H1 (cell line): ENCODE results near the gene SSTR3. TPM values are rescaled to one million over a fixed set of nuclear protein-coding genes. Genes with fewer than 3 reads are reported as not detected.

Experiments
- CTCF ChIA-PET: fragments of 300-600 bp; sonication (Branson Sonifier 250); formaldehyde crosslinking; loops from one replicate; lab custom pipeline; 2021; ENCODE audit not compliant: partially characterized antibody; lab: Charles Lee
- POLR2A ChIA-PET: fragments of 300-600 bp; sonication (Branson Sonifier 250); formaldehyde crosslinking; loops from one replicate; lab custom pipeline; 2021; ENCODE audit warnings: inconsistent platforms; ENCODE audit not compliant: partially characterized antibody; lab: Charles Lee
- DNase-seq, 2 experiments: peaks; one replicate each; pipeline versions ENCODE4 v3.0.0 to v3.0.0-alpha.2; 2010 to 2022; ENCODE audit warnings: low spot score in 2 of 2, low read depth in 1 of 2, mixed read lengths in 1 of 2
- FAIRE-seq: peaks from 2 replicates; lab custom pipeline; 2011; peaks lifted over from hg19 to GRCh38; lab: Jason Lieb, UNC
- H2AFZ ChIP-seq: 2 replicates; pipeline ENCODE4 v1.8.1; 2012; ENCODE audit warnings: low read length, inconsistent platforms
- H2AK5ac ChIP-seq: 2 replicates; pipeline ENCODE4 v1.6.1; 2013; ENCODE audit warnings: low read depth, low read length
- H2BK120ac ChIP-seq: replicated peaks from 2 replicates; pipeline ENCODE3; 2013; ENCODE audit warnings: low read depth, low read length, inconsistent platforms
- H2BK12ac ChIP-seq: 2 replicates; pipeline ENCODE4 v1.6.1; 2013; ENCODE audit warnings: low read depth, low read length
- H2BK15ac ChIP-seq: 2 replicates; pipeline ENCODE4 v1.6.1; 2013; ENCODE audit warnings: low read length
- H2BK20ac ChIP-seq: 2 replicates; pipeline ENCODE4 v1.6.1; 2013; ENCODE audit warnings: low read length
- H2BK5ac ChIP-seq: 2 replicates; pipeline ENCODE4 v1.6.1; 2013; ENCODE audit warnings: low read depth, low read length
- H3K14ac ChIP-seq: 2 replicates; pipeline ENCODE4 v1.6.1; 2013; ENCODE audit warnings: inconsistent platforms; ENCODE audit not compliant: insufficient read length
- H3K18ac ChIP-seq: 2 replicates; pipeline ENCODE4 v1.6.1; 2013; ENCODE audit warnings: low read length; ENCODE audit errors: extremely low read depth
- H3K23ac ChIP-seq: 2 replicates; pipeline ENCODE4 v1.6.1; 2013; ENCODE audit warnings: inconsistent platforms; ENCODE audit not compliant: insufficient read length
- H3K23me2 ChIP-seq: 2 replicates; pipeline ENCODE4 v1.6.1; 2013; ENCODE audit warnings: low read depth, low read length
- H3K27ac ChIP-seq: 2 replicates; pipeline ENCODE4 v1.6.1; 2011; ENCODE audit warnings: low read depth, low read length, inconsistent platforms
- H3K27me3 ChIP-seq, 4 experiments: replicated peaks in 1 of 4; 1 replicate in 1 of 4; 2 replicates in 3 of 4; pipeline versions ENCODE4 v1.6.1 to v1.8.1; 2011 to 2013; ENCODE audit warnings: low read length in 3 of 4, mild to moderate bottlenecking in 3 of 4, inconsistent platforms in 2 of 4, mixed read lengths in 2 of 4, moderate library complexity in 1 of 4; ENCODE audit not compliant: control insufficient read depth in 3 of 4, insufficient read depth in 3 of 4; ENCODE audit errors: extremely low read depth in 1 of 4
- H3K36me3 ChIP-seq, 4 experiments: 2 replicates each; pipeline versions ENCODE4 v1.6.1 to v1.8.1; 2011 to 2013; ENCODE audit warnings: mild to moderate bottlenecking in 4 of 4, low read length in 3 of 4, moderate library complexity in 2 of 4, control low read depth in 1 of 4, inconsistent platforms in 1 of 4; ENCODE audit not compliant: insufficient read depth in 4 of 4, control insufficient read depth in 2 of 4
- H3K4ac ChIP-seq: replicated peaks from 2 replicates; pipeline ENCODE3; 2013; ENCODE audit warnings: low read length, low read depth, mixed read lengths, inconsistent platforms; ENCODE audit not compliant: insufficient read length
- H3K4me1 ChIP-seq, 4 experiments: replicated peaks in 1 of 4; 1 replicate in 1 of 4; 2 replicates in 3 of 4; pipeline versions ENCODE4 v1.6.1 to v1.8.1; 2011 to 2013; ENCODE audit warnings: low read length in 3 of 4, inconsistent platforms in 2 of 4, mixed read lengths in 1 of 4; ENCODE audit not compliant: insufficient read depth in 4 of 4, control insufficient read depth in 3 of 4
- H3K4me2 ChIP-seq, 2 experiments: 2 replicates each; pipeline versions ENCODE4 v1.6.1 to v1.8.1; 2011 to 2013; ENCODE audit warnings: low read depth in 2 of 2, low read length in 2 of 2, control low read depth in 1 of 2, inconsistent platforms in 1 of 2, mild to moderate bottlenecking in 1 of 2; ENCODE audit not compliant: insufficient read depth in 1 of 2
- H3K4me3 ChIP-seq, 4 experiments: fragments of 200-600, 300-600 bp in 1 of 4; sonication (generic), shearing (Covaris generic), sonication (Bioruptor Twin) in 1 of 4; 2 replicates each; pipeline versions ENCODE4 v1.5.1 to v1.8.1; 2011 to 2016; ENCODE audit warnings: low read length in 4 of 4, low read depth in 3 of 4, control low read depth in 2 of 4, inconsistent platforms in 2 of 4, mild to moderate bottlenecking in 2 of 4, mixed read lengths in 1 of 4, moderate library complexity in 1 of 4; ENCODE audit not compliant: insufficient read depth in 2 of 4; ENCODE audit errors: extremely low read depth in 1 of 4
- H3K56ac ChIP-seq: replicated peaks from 2 replicates; pipeline ENCODE3; 2013; ENCODE audit warnings: low read depth, mild to moderate bottlenecking, mixed read lengths, low read length, inconsistent platforms; ENCODE audit not compliant: insufficient read length
- H3K79me1 ChIP-seq: 2 replicates; pipeline ENCODE4 v1.6.1; 2013; ENCODE audit warnings: low read depth, low read length, control low read depth
- H3K79me2 ChIP-seq, 2 experiments: 2 replicates each; pipeline versions ENCODE4 v1.6.1 to v1.8.1; 2012 to 2013; ENCODE audit warnings: low read length in 2 of 2, mild to moderate bottlenecking in 2 of 2, inconsistent platforms in 1 of 2; ENCODE audit not compliant: insufficient read depth in 2 of 2, control insufficient read depth in 1 of 2
- H3K9ac ChIP-seq, 4 experiments: replicated peaks in 1 of 4; 1 replicate in 1 of 4; 2 replicates in 3 of 4; pipeline versions ENCODE4 v1.6.1 to v1.8.1; 2011 to 2013; ENCODE audit warnings: low read depth in 3 of 4, low read length in 3 of 4, control low read depth in 2 of 4, mild to moderate bottlenecking in 2 of 4, moderate library complexity in 2 of 4, inconsistent platforms in 1 of 4; ENCODE audit errors: extremely low read depth in 1 of 4
- H3K9me3 ChIP-seq, 2 experiments: 2 replicates each; pipeline versions ENCODE4 v1.6.1 to v1.8.1; 2012 to 2013; ENCODE audit warnings: mild to moderate bottlenecking in 2 of 2, moderate library complexity in 2 of 2, control low read depth in 1 of 2, inconsistent platforms in 1 of 2, low read depth in 1 of 2, low read length in 1 of 2, mixed read lengths in 1 of 2; ENCODE audit not compliant: insufficient read depth in 2 of 2
- H4K20me1 ChIP-seq, 2 experiments: replicated peaks in 1 of 2; 2 replicates each; pipeline versions ENCODE3 to v1.8.1; 2011 to 2013; ENCODE audit warnings: inconsistent platforms in 2 of 2, low read length in 2 of 2, mild to moderate bottlenecking in 1 of 2; ENCODE audit not compliant: insufficient read depth in 2 of 2, control insufficient read depth in 1 of 2
- H4K5ac ChIP-seq: 2 replicates; pipeline ENCODE4 v1.6.1; 2013; ENCODE audit warnings: low read length, low read depth, mixed read lengths, inconsistent platforms; ENCODE audit not compliant: insufficient read length
- H4K8ac ChIP-seq: 2 replicates; pipeline ENCODE4 v1.8.0; 2013; ENCODE audit warnings: mild to moderate bottlenecking, moderate library complexity, low read length, inconsistent platforms; ENCODE audit not compliant: insufficient read depth; ENCODE audit errors: extremely low read depth
- H4K91ac ChIP-seq: replicated peaks from 2 replicates; pipeline ENCODE3; 2013; ENCODE audit warnings: low read length, mixed read lengths, inconsistent platforms; ENCODE audit not compliant: insufficient read length
- CHD2 ChIP-seq: IDR thresholded peaks from 2 replicates; pipeline ENCODE4 v1.6.1; 2012; ENCODE audit warnings: low read length, improper control_type of control experiment
- CTCF ChIP-seq, 3 experiments: IDR thresholded peaks; 1 replicate in 2 of 3; 2 replicates in 1 of 3; pipeline versions ENCODE4 v1.5.1 to v1.6.1; 2011; ENCODE audit warnings: low read length in 3 of 3, mild to moderate bottlenecking in 3 of 3, inconsistent platforms in 2 of 3, low read depth in 1 of 3, moderate library complexity in 1 of 3; ENCODE audit not compliant: insufficient read depth in 1 of 3; ENCODE audit errors: control extremely low read depth in 1 of 3
- E2F6 ChIP-seq: IDR thresholded peaks from 2 replicates; pipeline ENCODE4 v1.6.1; 2012; ENCODE audit warnings: inconsistent platforms
- HDAC6 ChIP-seq: IDR thresholded peaks from one replicate; pipeline ENCODE4 v1.7.1; 2012; ENCODE audit warnings: low read depth, mild to moderate bottlenecking, inconsistent platforms, low read length, moderate library complexity
- NANOG ChIP-seq: IDR thresholded peaks from 2 replicates; pipeline ENCODE4 v1.6.1; 2011; ENCODE audit warnings: low read length, low read depth, mild to moderate bottlenecking, inconsistent platforms; ENCODE audit not compliant: insufficient read depth, poor library complexity, severe bottlenecking
- NRF1 ChIP-seq: IDR thresholded peaks from 2 replicates; pipeline ENCODE4 v1.6.1; 2011; ENCODE audit warnings: mild to moderate bottlenecking, low read depth, low read length, improper control_type of control experiment
- SAP30 ChIP-seq: fragments of 300-600 bp; sonication (generic); IDR thresholded peaks from 2 replicates; pipeline ENCODE4 v1.7.1; 2012; ENCODE audit warnings: low read length, moderate library complexity, mild to moderate bottlenecking, inconsistent platforms; ENCODE audit not compliant: insufficient read depth, insufficient replicate concordance
- YY1 ChIP-seq: IDR thresholded peaks from 2 replicates; pipeline ENCODE4 v1.6.1; 2011; ENCODE audit warnings: low read depth, mild to moderate bottlenecking, low read length
- WGBS, 2 experiments: shearing (Covaris generic) in 1 of 2; methylation state at CpG; one replicate each; pipeline versions ENCODE4 v1.1.6 to v1.1.7; 2013 to 2015; ENCODE audit warnings: low lambda C conversion rate in 2 of 2, mixed read lengths in 2 of 2, inconsistent platforms in 1 of 2, low coverage in 1 of 2, missing lambda C conversion rate in 1 of 2; ENCODE audit not compliant: insufficient replicate concordance in 2 of 2, insufficient coverage in 1 of 2, insufficient read length in 1 of 2; ENCODE audit errors: extremely low coverage in 1 of 2, missing lambda C conversion rate in 1 of 2; 5-methylcytosine and 5-hydroxymethylcytosine counted together
- polyA plus RNA-seq, 7 experiments: library from polyadenylated mRNA; depleted of rRNA in 3 of 7; stranded (reverse) in 5 of 7; unstranded in 2 of 7; fragments of >200 nt in 5 of 7; fragments of 200-250 nt in 2 of 7; gene quantifications; 1 replicate in 5 of 7; 2 replicates in 1 of 7; 4 replicates in 1 of 7; pipeline versions ENCODE4 v1.2.1 to v1.2.3, GENCODE V29; 2011 to 2013; ENCODE audit warnings: missing spikeins in 2 of 7, mixed read lengths in 2 of 7
- total RNA-seq: library from RNA; stranded (reverse); fragmentation: NEBNext Ultra II Directional; extraction: Animal tissue kit (Norgen Biotek cat#: 25700); gene quantifications from 2 replicates; pipeline ENCODE4 v1.2.1, GENCODE V29; 2021

The SSTR3 gene
- total and polyA plus RNA-seq, 2 of the 8 experiments (the other 6 are each of a cell fraction or from before 2014, with no cell fraction given) = 0.22 to 0.77 TPM

- Histone ChIP-seq H4K20me1 (no peaks in the 10 kb centered on the region), H3K18ac (no peak overlapping the region), H3K4ac (no peak overlapping the region), H2BK5ac (no peak overlapping the region; the same call in 1 of the 2 replicates), H3K36me3 (no peaks in the 10 kb centered on the region), H3K56ac (no peak overlapping the region), H3K27me3 (no peaks in the 10 kb centered on the region), H3K79me1 (no peaks in the 10 kb centered on the region), H2AK5ac (no peak overlapping the region), H2BK20ac (no peak overlapping the region), H2BK120ac (no peak overlapping the region), H3K23me2 (no peaks in the 10 kb centered on the region), H3K9ac (no peak overlapping the region), H2BK15ac (no peak overlapping the region), H3K4me3 (no peak overlapping the region), H4K8ac (no peak overlapping the region), H2BK12ac (no peak overlapping the region), H3K23ac (no peak overlapping the region), H2AFZ (no peak overlapping the region), H3K9me3 (no peaks in the 10 kb centered on the region; a peak in 1 of 4 replicates), H3K27ac (no peak overlapping the region), H3K4me1 (no peaks in the 10 kb centered on the region), H3K4me2 (no peak overlapping the region), H3K79me2 (no peaks in the 10 kb centered on the region), H3K14ac (no peak overlapping the region), H4K5ac (no peak overlapping the region), H4K91ac (no peak overlapping the region)
- ChIA-PET POLR2A (no interaction called here), CTCF (interaction anchor here (1.2 to 2.4 kb wide), 2 partner anchors 21 to 39 kb away, joined by 4 to 6 read pairs; no protein-coding TSS in a partner anchor)
- no peak for FAIRE-seq
- 89% methylated on average over 10 of the region's 10 CpGs; no CpG with 5 or more reads in 1 of the 2 experiments for WGBS, 2 experiments
- DNase-seq = no peak
- TF ChIP-seq E2F6 = no peak
- TF ChIP-seq NRF1 = no peak
- no peak for TF ChIP-seq SAP30
- no peak for TF ChIP-seq CHD2
- TF ChIP-seq NANOG = no peak
- no peak for TF ChIP-seq CTCF (IDR thresholded peaks at IDR 0.05; ENCODE audit: control extremely low read depth in 1 of 3, insufficient read depth in 1 of 3, low read depth in 1 of 3, low read length in 3 of 3)
- no peak for TF ChIP-seq HDAC6
- no peak for TF ChIP-seq YY1
Observed at GRCh38 chr22:37221424-37222333, 9.4 kb upstream of the SSTR3 start.
